Panc1 (cell line): ENCODE results near the gene CLMP.

Experiments
- POLR2AphosphoS5 ChIP-seq: IDR thresholded peaks from 2 replicates; pipeline ENCODE4 v1.6.1; 2012; ENCODE audit warnings: mild to moderate bottlenecking, low read depth, low read length, moderate library complexity
- REST ChIP-seq, 2 experiments: IDR thresholded peaks; 2 replicates each; pipeline ENCODE4 v1.6.1; 2011 to 2012; ENCODE audit warnings: low read depth in 2 of 2, control low read depth in 1 of 2, low read length in 1 of 2, mild to moderate bottlenecking in 1 of 2, moderate library complexity in 1 of 2; ENCODE audit not compliant: insufficient read depth in 1 of 2
- SIN3A ChIP-seq: IDR thresholded peaks from 2 replicates; pipeline ENCODE4 v1.6.1; 2012; ENCODE audit warnings: low read depth, mild to moderate bottlenecking, low read length, moderate library complexity, borderline replicate concordance; ENCODE audit not compliant: insufficient read depth
- TCF7L2 ChIP-seq: IDR thresholded peaks from 2 replicates; pipeline ENCODE4 v1.6.1; 2011; ENCODE audit warnings: mild to moderate bottlenecking, low read depth, low read length, inconsistent platforms
- TF ChIP-seq, protein P1 (sequence below): fragments of 450-650 bp; IDR thresholded peaks from 2 replicates; pipeline ENCODE4 v1.5.1; 2017; ENCODE audit warnings: mild to moderate bottlenecking

GRCh38 chr11:123185326-123185725 is 9.7 kb downstream of the CLMP start:
- TF ChIP-seq, protein P1, sequence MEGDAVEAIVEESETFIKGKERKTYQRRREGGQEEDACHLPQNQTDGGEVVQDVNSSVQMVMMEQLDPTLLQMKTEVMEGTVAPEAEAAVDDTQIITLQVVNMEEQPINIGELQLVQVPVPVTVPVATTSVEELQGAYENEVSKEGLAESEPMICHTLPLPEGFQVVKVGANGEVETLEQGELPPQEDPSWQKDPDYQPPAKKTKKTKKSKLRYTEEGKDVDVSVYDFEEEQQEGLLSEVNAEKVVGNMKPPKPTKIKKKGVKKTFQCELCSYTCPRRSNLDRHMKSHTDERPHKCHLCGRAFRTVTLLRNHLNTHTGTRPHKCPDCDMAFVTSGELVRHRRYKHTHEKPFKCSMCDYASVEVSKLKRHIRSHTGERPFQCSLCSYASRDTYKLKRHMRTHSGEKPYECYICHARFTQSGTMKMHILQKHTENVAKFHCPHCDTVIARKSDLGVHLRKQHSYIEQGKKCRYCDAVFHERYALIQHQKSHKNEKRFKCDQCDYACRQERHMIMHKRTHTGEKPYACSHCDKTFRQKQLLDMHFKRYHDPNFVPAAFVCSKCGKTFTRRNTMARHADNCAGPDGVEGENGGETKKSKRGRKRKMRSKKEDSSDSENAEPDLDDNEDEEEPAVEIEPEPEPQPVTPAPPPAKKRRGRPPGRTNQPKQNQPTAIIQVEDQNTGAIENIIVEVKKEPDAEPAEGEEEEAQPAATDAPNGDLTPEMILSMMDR: no peak
- TF ChIP-seq POLR2AphosphoS5 (no peak), SIN3A (no peak), TCF7L2 (no peak), REST (IDR thresholded peaks at IDR 0.05; ENCODE audit: insufficient read depth in 1 of 2, low read depth in 2 of 2, low read length in 1 of 2) (no peak)
